RWPE1 (cell line): ENCODE measurements around the gene NME1.

ENCODE experiments used
- CTCF ChIA-PET: fragments of 350-600 bp; sonication (Branson Sonifier 250); formaldehyde crosslinking; extraction: SDS; loops from one replicate; lab custom pipeline; 2021; lab: Yijun Ruan, JAX
- POLR2A ChIA-PET: fragments of 400-600 bp; formaldehyde crosslinking; extraction: SDS; loops from one replicate; lab custom pipeline; 2020; ENCODE audit warnings: antibody characterized with exemption; ENCODE audit not compliant: low non-redundant PET; lab: Yijun Ruan, JAX
- DNase-seq: peaks from one replicate; pipeline ENCODE4 v3.0.0; 2012; ENCODE audit warnings: low spot score
- H3K27ac ChIP-seq: fragments of 450-650 bp; 2 replicates; pipeline ENCODE4 v1.5.1; 2017
- CTCF ChIP-seq: fragments of 450-650 bp; conservative IDR thresholded peaks from 2 replicates; pipeline ENCODE4 v1.5.1; 2017; ENCODE audit warnings: low read depth, mild to moderate bottlenecking

Gene NME1

GRCh38 chr17:51155416-51155815 is 2.1 kb downstream of the NME1 start:
- no peak for TF ChIP-seq CTCF
- POLR2A ChIA-PET, result no interaction called here
- H3K27ac ChIP-seq, result no peak overlapping the region
- CTCF ChIA-PET, result interaction anchor here (0.5 kb wide), 1 partner anchor 151 kb away, joined by 3 read pairs; no protein-coding TSS in a partner anchor
- DNase-seq, result no peak

DNA sequence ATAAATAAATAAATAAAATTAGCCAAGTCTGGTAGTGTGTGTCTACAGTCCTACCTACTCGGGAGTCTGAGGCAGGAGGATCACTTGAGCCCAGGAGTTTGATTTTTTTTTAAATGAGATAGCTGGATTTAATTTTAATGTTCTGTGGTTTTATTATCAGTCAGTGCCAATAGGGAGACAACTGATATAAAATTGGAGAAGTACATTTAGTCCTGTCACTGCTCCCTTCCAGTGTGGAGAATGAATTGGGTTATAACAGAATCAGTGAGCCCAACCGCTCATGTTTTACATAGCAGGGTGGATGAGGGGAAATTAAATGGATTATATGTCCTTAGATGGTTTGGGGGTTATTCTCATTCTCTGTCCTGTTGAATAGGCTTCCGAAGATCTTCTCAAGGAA is 6.2 kb downstream of the NME1 start:
- DNase-seq, result no peak
- ChIA-PET CTCF (no interaction called here), POLR2A (no interaction called here)
- H3K27ac ChIP-seq, result no peak overlapping the region
- TF ChIP-seq CTCF, result no peak

DNA sequence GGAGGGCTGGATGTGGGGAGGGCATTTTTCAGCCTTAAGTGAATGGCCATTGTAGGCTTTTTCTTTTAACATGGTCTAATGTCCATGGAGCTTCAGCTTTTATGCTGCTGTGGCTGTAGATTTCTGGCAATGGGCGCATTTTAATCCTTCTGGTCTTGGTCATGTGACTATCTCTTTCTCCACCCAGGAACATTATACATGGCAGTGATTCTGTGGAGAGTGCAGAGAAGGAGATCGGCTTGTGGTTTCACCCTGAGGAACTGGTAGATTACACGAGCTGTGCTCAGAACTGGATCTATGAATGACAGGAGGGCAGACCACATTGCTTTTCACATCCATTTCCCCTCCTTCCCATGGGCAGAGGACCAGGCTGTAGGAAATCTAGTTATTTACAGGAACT is 8.2 kb downstream of the NME1 start:
- H3K27ac ChIP-seq, result no peak overlapping the region
- DNase-seq, result no peak
- no peak for TF ChIP-seq CTCF
- ChIA-PET CTCF (no interaction called here), POLR2A (no interaction called here)

- no peak for DNase-seq
- H3K27ac ChIP-seq, result peak overlapping the region; percentile 90
- ChIA-PET POLR2A (no interaction called here), CTCF (no interaction called here)
- TF ChIP-seq CTCF, result no peak
Measured at GRCh38 chr17:51164911-51165679, 11.7 kb downstream of the NME1 start.

- ChIA-PET CTCF (no interaction called here), POLR2A (no interaction called here)
- DNase-seq, result peak; percentile 38
- no peak for TF ChIP-seq CTCF
- peak overlapping the region; percentile 90 for H3K27ac ChIP-seq
Measured at GRCh38 chr17:51165680-51166197, 12.4 kb downstream of the NME1 start.

DNA sequence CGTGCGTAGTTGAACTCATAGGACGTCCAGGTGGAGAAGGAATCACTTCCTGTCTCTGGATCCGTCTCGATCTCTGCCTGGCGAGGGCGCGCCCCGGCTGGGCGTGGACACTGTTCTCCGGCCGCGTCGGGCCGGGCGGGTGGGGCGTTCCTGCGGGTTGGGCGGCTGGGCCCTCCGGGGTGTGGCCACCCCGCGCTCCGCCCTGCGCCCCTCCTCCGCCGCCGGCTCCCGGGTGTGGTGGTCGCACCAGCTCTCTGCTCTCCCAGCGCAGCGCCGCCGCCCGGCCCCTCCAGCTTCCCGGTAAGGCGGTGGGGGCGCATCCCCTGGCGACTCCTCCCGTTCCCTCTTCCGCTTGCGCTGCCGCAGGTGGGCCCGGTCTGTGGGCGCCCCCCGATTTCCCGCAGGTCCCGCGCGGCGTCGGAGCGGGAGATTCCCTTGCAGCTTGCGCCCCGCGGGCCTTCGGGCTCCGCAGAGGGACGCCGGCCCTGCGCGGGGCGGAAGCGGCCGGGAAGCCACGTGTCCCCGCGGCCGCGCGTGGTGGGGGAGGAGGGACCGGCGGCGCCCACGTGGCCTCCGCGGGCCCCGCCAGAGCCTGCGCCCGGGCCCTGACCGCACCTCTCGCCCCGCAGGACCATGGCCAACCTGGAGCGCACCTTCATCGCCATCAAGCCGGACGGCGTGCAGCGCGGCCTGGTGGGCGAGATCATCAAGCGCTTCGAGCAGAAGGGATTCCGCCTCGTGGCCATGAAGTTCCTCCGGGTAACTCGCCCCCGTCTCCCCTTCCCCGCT is 13.0 kb downstream of the NME1 start, which contains the start of gene NME2:
Gene NME2 (plus strand): TSS at position 214 of the 789 bp plus-strand sequence. CDS start 420 bp downstream, at position 634.
- ChIA-PET POLR2A (no interaction called here), CTCF (interaction anchor here (0.6 kb wide), 1 partner anchor 1020 kb away, joined by 3 read pairs; no protein-coding TSS in a partner anchor)
- DNase-seq, result peak; percentile 93
- peak within 1 kb of the TSS; percentile 90 for H3K27ac ChIP-seq
- no peak for TF ChIP-seq CTCF
